Endothelial cell of umbilical vein (primary cell): ENCODE data around the gene RPAP3. TPM values are rescaled to one million over a fixed set of nuclear protein-coding genes. Genes with fewer than 3 reads are reported as not detected.
A peak's percentile ranks its signal among the peaks of the same experiment; 100 is the strongest.

Source experiments
- BruUV-seq: library from RNA; stranded (reverse); fragments of 400-500 nt; replicated peaks from 2 replicates; lab custom pipeline; 2021; lab: Mats Ljungman, UMichigan
- CTCF ChIA-PET: fragments of 300-600, 350-600 bp; sonication (Branson Sonifier 250); formaldehyde crosslinking; loops from one replicate; lab custom pipeline; 2021; ENCODE audit warnings: antibody characterized with exemption, inconsistent platforms; lab: Charles Lee
- POLR2A ChIA-PET: fragments of 300-600, 350-600 bp; sonication (Branson Sonifier 250); formaldehyde crosslinking; loops from one replicate; lab custom pipeline; 2021; ENCODE audit warnings: antibody characterized with exemption, inconsistent platforms; lab: Charles Lee
- DNase-seq: peaks from one replicate; pipeline ENCODE4 v3.0.0-alpha.2; 2011; ENCODE audit warnings: low read depth, low spot score
- FAIRE-seq: peaks from 2 replicates; lab custom pipeline; 2011; peaks lifted over from hg19 to GRCh38; lab: Jason Lieb, UNC
- H2AFZ ChIP-seq: 2 replicates; pipeline ENCODE4 v1.6.0; 2012; ENCODE audit warnings: low read depth, low read length, control low read depth, inconsistent platforms
- H3K27ac ChIP-seq: 2 replicates; pipeline ENCODE4 v1.5.1; 2011; ENCODE audit warnings: low read depth, mild to moderate bottlenecking, control low read depth, low read length, moderate library complexity; ENCODE audit not compliant: insufficient read depth
- H3K27me3 ChIP-seq, 2 experiments: 2 replicates each; pipeline versions ENCODE4 v1.6.0 to v1.6.1; 2011; ENCODE audit warnings: low read length in 2 of 2, mixed read lengths in 1 of 2; ENCODE audit not compliant: control insufficient read depth in 2 of 2, insufficient read depth in 2 of 2
- H3K36me3 ChIP-seq, 2 experiments: 2 replicates in 1 of 2; 3 replicates in 1 of 2; pipeline ENCODE4 v1.5.1; 2011; ENCODE audit warnings: low read length in 2 of 2, mild to moderate bottlenecking in 1 of 2, moderate library complexity in 1 of 2; ENCODE audit not compliant: control insufficient read depth in 2 of 2, insufficient read depth in 2 of 2; ENCODE audit errors: extremely low read depth in 1 of 2
- H3K4me1 ChIP-seq: 3 replicates; pipeline ENCODE4 v1.5.1; 2011; ENCODE audit warnings: mild to moderate bottlenecking, low read length; ENCODE audit not compliant: control insufficient read depth, insufficient read depth; ENCODE audit errors: extremely low read depth
- H3K4me2 ChIP-seq: 2 replicates; pipeline ENCODE4 v1.6.1; 2011; ENCODE audit warnings: low read length, control low read depth, mixed read lengths; ENCODE audit not compliant: insufficient read depth
- H3K4me3 ChIP-seq, 3 experiments: fragments of 200-600 bp in 1 of 3; sonication (generic), shearing (Covaris generic) in 1 of 3; replicated peaks in 1 of 3; 2 replicates each; pipeline ENCODE4 v1.5.1; 2011 to 2016; ENCODE audit warnings: control low read depth in 3 of 3, low read length in 3 of 3, mild to moderate bottlenecking in 2 of 3, inconsistent platforms in 1 of 3, low read depth in 1 of 3, moderate library complexity in 1 of 3; ENCODE audit not compliant: insufficient read depth in 1 of 3
- H3K79me2 ChIP-seq: 2 replicates; pipeline ENCODE4 v1.6.0; 2012; ENCODE audit warnings: low read length, inconsistent platforms; ENCODE audit not compliant: control insufficient read depth, insufficient read depth
- H3K9ac ChIP-seq: replicated peaks from 2 replicates; pipeline ENCODE3; 2011; ENCODE audit warnings: low read length, control low read depth; ENCODE audit not compliant: insufficient read depth; ENCODE audit errors: extremely low read depth
- H3K9me1 ChIP-seq: replicated peaks from 3 replicates; pipeline ENCODE4 v1.6.0; 2011; ENCODE audit warnings: mild to moderate bottlenecking, low read length; ENCODE audit not compliant: control insufficient read depth, insufficient read depth; ENCODE audit errors: extremely low read depth
- H3K9me3 ChIP-seq: replicated peaks from 2 replicates; pipeline ENCODE4 v1.5.1; 2012; ENCODE audit warnings: low read length, inconsistent platforms; ENCODE audit not compliant: control insufficient read depth, insufficient read depth
- H4K20me1 ChIP-seq: replicated peaks from 2 replicates; pipeline ENCODE3; 2011; ENCODE audit warnings: mild to moderate bottlenecking, low read length; ENCODE audit not compliant: control insufficient read depth, insufficient read depth; ENCODE audit errors: extremely low read depth
- CTCF ChIP-seq, 2 donors: IDR thresholded peaks; 1 replicate in 1 of 2; 2 replicates in 1 of 2; pipeline ENCODE4 v1.5.1; 2011; ENCODE audit warnings: low read length in 2 of 2, mild to moderate bottlenecking in 2 of 2, moderate library complexity in 2 of 2, control low read depth in 1 of 2, inconsistent platforms in 1 of 2, low read depth in 1 of 2; ENCODE audit not compliant: insufficient read depth in 1 of 2; ENCODE audit errors: extremely low read depth in 1 of 2
- EZH2 ChIP-seq: IDR thresholded peaks from 2 replicates; pipeline ENCODE4 v1.6.1; 2012; ENCODE audit warnings: borderline replicate concordance, low read depth, mild to moderate bottlenecking, moderate library complexity, low read length, inconsistent platforms; ENCODE audit not compliant: severe bottlenecking
- FOS ChIP-seq: IDR thresholded peaks from 2 replicates; pipeline ENCODE4 v1.6.1; 2011; ENCODE audit warnings: mild to moderate bottlenecking, low read length, moderate library complexity, borderline replicate concordance; ENCODE audit not compliant: insufficient read depth
- GATA2 ChIP-seq: IDR thresholded peaks from 2 replicates; pipeline ENCODE4 v1.7.0; 2011; ENCODE audit warnings: low read depth, mild to moderate bottlenecking, moderate library complexity, mixed read lengths, low read length; ENCODE audit not compliant: insufficient read length, insufficient read depth
- JUN ChIP-seq: IDR thresholded peaks from 2 replicates; pipeline ENCODE4 v1.6.1; 2011; ENCODE audit warnings: borderline replicate concordance, low read depth; ENCODE audit not compliant: insufficient read length, insufficient read depth
- MYC ChIP-seq: IDR thresholded peaks from one replicate; pipeline ENCODE4 v1.6.1; 2011; ENCODE audit warnings: mild to moderate bottlenecking, low read depth, low read length
- POLR2A ChIP-seq: IDR thresholded peaks from 2 replicates; pipeline ENCODE4 v1.6.1; 2012; ENCODE audit warnings: low read depth, mild to moderate bottlenecking, control low read depth, low read length
- POLR2AphosphoS5 ChIP-seq: IDR thresholded peaks from 2 replicates; pipeline ENCODE4 v1.6.1; 2012; ENCODE audit warnings: low read depth, mild to moderate bottlenecking, control low read depth, low read length, moderate library complexity; ENCODE audit not compliant: insufficient read depth
- dilution Hi-C: fragments of 300-500 bp; cut with MboI; formaldehyde crosslinking; loops from one replicate; pipeline ENCODE4 v1.15.0; 2019; ENCODE audit warnings: low sequenced_read_pairs; ENCODE audit not compliant: extremely low pct_ligation_motif_present
- intact Hi-C: fragments of 100-400 bp; cut with micrococcal nuclease; formaldehyde crosslinking; loops from one replicate; pipeline ENCODE4 v1.10.0; 2022
- polyA plus RNA-seq, 4 experiments: library from polyadenylated mRNA; depleted of rRNA in 3 of 4; stranded (reverse) in 3 of 4; unstranded in 1 of 4; fragments of >200 nt; gene quantifications; 2 replicates each; pipeline versions ENCODE4 v1.2.1 to v1.2.3, GENCODE V29; 2011 to 2012; ENCODE audit warnings: missing spikeins in 1 of 4
- total RNA-seq: library from RNA; stranded (reverse); gene quantifications from 2 replicates; pipeline ENCODE4 v1.2.3, GENCODE V29; 2021
- TF ChIP-seq, protein P1 (sequence below): IDR thresholded peaks from 2 replicates; pipeline ENCODE4 v1.6.1; 2011; ENCODE audit not compliant: insufficient read depth, insufficient read length

RPAP3 gene
- total and polyA plus RNA-seq, 2 donors (not counting 3 experiments of a cell fraction or from before 2014, with no cell fraction given), result 3.9 to 29.8 TPM

DNA sequence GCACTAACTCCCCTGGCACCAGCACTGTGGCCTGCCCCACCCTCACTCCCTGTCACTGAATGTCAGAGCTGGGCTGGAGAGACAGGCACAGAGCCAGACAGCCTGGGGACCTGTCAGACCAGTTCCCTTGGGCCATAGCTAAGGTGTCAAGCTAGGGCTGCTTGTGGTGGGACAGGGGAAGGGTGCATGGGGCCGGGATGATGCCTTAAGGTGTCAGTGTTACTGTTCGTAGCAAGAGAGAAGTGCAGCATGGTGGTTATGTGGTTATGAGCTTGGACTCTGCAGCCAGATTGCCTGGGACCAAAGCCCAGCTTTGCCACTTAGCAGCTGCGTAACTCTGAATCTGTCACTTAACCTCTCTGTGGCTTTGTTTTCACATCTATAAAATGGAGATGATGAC, 49.1 kb upstream of the RPAP3 start:
- no peak for TF ChIP-seq POLR2AphosphoS5
- TF ChIP-seq MYC, result no peak
- no peak for TF ChIP-seq CTCF (IDR thresholded peaks at IDR 0.05; ENCODE audit: extremely low read depth in 1 of 2, insufficient read depth in 1 of 2, low read depth in 1 of 2, low read length in 2 of 2)
- no peak for TF ChIP-seq JUN
- H3K36me3 ChIP-seq, result peaks cover under 1 to 20% of the 10 kb centered on the region in 2 experiments
- H3K4me3 ChIP-seq, result no peak overlapping the region
- H3K9me1 ChIP-seq, result no peaks in the 10 kb centered on the region
- DNase-seq, result no peak
- FAIRE-seq, result no peak
- POLR2A ChIA-PET, result interaction anchor here (0.6 kb wide), 1 partner anchor 1108 kb away, joined by 9 read pairs; no protein-coding TSS in a partner anchor
- dilution Hi-C loops, result no loop called here
- H4K20me1 ChIP-seq, result no peaks in the 10 kb centered on the region
- no peak overlapping the region for H3K4me2 ChIP-seq
- CTCF ChIA-PET, result interaction anchor here (0.7 to 8.4 kb wide), 6 partner anchors 12 to 83 kb away, joined by 3 to 191 read pairs (median 8); no protein-coding TSS in a partner anchor
- no peaks in the 10 kb centered on the region for H3K27me3 ChIP-seq
- no TSS peak for BruUV-seq
- H3K9me3 ChIP-seq, result no peaks in the 10 kb centered on the region
- no peak overlapping the region for H2AFZ ChIP-seq
- peak overlapping the region; percentile 9 for H3K27ac ChIP-seq
- peaks cover 37% of the 10 kb centered on the region for H3K79me2 ChIP-seq
- intact Hi-C loops, result loop anchor here (5.0 kb wide), 1 partner anchor 962 kb away; the partner anchor contains the start of gene CCNT1
- H3K4me1 ChIP-seq, result peaks cover 62% of the 10 kb centered on the region
- no peak overlapping the region for H3K9ac ChIP-seq

GRCh38 chr12:47754126-47754525, 48.3 kb upstream of the RPAP3 start:
- no peaks in the 10 kb centered on the region for H3K9me3 ChIP-seq
- no peak overlapping the region for H2AFZ ChIP-seq
- no peak overlapping the region for H3K9ac ChIP-seq
- H3K4me1 ChIP-seq, result peaks cover 55% of the 10 kb centered on the region
- intact Hi-C loops, result no loop called here
- H3K36me3 ChIP-seq, result peaks cover 3 to 24% of the 10 kb centered on the region in 2 experiments
- no peak for DNase-seq
- ChIA-PET CTCF (interaction anchor here (1.0 to 8.4 kb wide), 5 partner anchors 12 to 84 kb away, joined by 3 to 191 read pairs (median 11); no protein-coding TSS in a partner anchor), POLR2A (interaction anchor here (0.6 kb wide), 1 partner anchor 1108 kb away, joined by 9 read pairs; no protein-coding TSS in a partner anchor)
- no peak overlapping the region for H3K4me3 ChIP-seq
- H3K79me2 ChIP-seq, result peaks cover 37% of the 10 kb centered on the region
- dilution Hi-C loops, result no loop called here
- TF ChIP-seq FOS (no peak), JUN (no peak), CTCF (IDR thresholded peaks at IDR 0.05; ENCODE audit: extremely low read depth in 1 of 2, insufficient read depth in 1 of 2, low read depth in 1 of 2, low read length in 2 of 2) (no peak), GATA2 (no peak), POLR2A (no peak), POLR2AphosphoS5 (no peak), MYC (no peak), EZH2 (no peak)
- TF ChIP-seq, protein P1, sequence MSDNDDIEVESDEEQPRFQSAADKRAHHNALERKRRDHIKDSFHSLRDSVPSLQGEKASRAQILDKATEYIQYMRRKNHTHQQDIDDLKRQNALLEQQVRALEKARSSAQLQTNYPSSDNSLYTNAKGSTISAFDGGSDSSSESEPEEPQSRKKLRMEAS, result no peak
- H3K27me3 ChIP-seq, result no peaks in the 10 kb centered on the region
- H3K4me2 ChIP-seq, result peak overlapping the region; percentile 31
- H3K27ac ChIP-seq, result peak overlapping the region; percentile 70
- BruUV-seq, result TSS peak; percentile 83
- H4K20me1 ChIP-seq, result no peaks in the 10 kb centered on the region
- no peak for FAIRE-seq
- H3K9me1 ChIP-seq, result no peaks in the 10 kb centered on the region
